ENCODE results near the gene GRID2.

- TF ChIP-seq CTCF (IDR thresholded peaks at IDR 0.05; ENCODE audit: low read depth, low read length, missing input control) (no peak), NR2F2 (IDR thresholded peaks at IDR 0.05) (no peak), ATF3 (IDR thresholded peaks at IDR 0.05) (no peak), TAF1 (conservative IDR thresholded peaks at IDR 0.05) (no peak), YY1 (IDR thresholded peaks at IDR 0.05) (no peak), EGR1 (IDR thresholded peaks at IDR 0.05; ENCODE audit: low read depth in 2 of 2) (no peak), RAD21 (IDR thresholded peaks at IDR 0.05) (no peak), JUND (IDR thresholded peaks at IDR 0.05) (no peak)
- TF ChIP-seq, protein P1, sequence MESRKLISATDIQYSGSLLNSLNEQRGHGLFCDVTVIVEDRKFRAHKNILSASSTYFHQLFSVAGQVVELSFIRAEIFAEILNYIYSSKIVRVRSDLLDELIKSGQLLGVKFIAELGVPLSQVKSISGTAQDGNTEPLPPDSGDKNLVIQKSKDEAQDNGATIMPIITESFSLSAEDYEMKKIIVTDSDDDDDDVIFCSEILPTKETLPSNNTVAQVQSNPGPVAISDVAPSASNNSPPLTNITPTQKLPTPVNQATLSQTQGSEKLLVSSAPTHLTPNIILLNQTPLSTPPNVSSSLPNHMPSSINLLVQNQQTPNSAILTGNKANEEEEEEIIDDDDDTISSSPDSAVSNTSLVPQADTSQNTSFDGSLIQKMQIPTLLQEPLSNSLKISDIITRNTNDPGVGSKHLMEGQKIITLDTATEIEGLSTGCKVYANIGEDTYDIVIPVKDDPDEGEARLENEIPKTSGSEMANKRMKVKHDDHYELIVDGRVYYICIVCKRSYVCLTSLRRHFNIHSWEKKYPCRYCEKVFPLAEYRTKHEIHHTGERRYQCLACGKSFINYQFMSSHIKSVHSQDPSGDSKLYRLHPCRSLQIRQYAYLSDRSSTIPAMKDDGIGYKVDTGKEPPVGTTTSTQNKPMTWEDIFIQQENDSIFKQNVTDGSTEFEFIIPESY (IDR thresholded peaks at IDR 0.05) = no peak
- TF ChIP-seq, protein P2, sequence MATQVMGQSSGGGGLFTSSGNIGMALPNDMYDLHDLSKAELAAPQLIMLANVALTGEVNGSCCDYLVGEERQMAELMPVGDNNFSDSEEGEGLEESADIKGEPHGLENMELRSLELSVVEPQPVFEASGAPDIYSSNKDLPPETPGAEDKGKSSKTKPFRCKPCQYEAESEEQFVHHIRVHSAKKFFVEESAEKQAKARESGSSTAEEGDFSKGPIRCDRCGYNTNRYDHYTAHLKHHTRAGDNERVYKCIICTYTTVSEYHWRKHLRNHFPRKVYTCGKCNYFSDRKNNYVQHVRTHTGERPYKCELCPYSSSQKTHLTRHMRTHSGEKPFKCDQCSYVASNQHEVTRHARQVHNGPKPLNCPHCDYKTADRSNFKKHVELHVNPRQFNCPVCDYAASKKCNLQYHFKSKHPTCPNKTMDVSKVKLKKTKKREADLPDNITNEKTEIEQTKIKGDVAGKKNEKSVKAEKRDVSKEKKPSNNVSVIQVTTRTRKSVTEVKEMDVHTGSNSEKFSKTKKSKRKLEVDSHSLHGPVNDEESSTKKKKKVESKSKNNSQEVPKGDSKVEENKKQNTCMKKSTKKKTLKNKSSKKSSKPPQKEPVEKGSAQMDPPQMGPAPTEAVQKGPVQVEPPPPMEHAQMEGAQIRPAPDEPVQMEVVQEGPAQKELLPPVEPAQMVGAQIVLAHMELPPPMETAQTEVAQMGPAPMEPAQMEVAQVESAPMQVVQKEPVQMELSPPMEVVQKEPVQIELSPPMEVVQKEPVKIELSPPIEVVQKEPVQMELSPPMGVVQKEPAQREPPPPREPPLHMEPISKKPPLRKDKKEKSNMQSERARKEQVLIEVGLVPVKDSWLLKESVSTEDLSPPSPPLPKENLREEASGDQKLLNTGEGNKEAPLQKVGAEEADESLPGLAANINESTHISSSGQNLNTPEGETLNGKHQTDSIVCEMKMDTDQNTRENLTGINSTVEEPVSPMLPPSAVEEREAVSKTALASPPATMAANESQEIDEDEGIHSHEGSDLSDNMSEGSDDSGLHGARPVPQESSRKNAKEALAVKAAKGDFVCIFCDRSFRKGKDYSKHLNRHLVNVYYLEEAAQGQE (IDR thresholded peaks at IDR 0.05) = no peak
Measured at GRCh38 chr4:93660036-93660435, 1356.3 kb downstream of the GRID2 start.

All from liver (tissue), 3 donors.